ENCODE data around the gene PODN.

GRCh38 chr1:53069265-53069662 is 7.3 kb downstream of the PODN start:
- TF ChIP-seq CTCF (IDR thresholded peaks at IDR 0.05; ENCODE audit: borderline replicate concordance, extremely low read depth, low read length, poor library complexity, severe bottlenecking), result no peak
- no peak for TF ChIP-seq EZH2 (IDR thresholded peaks at IDR 0.05; ENCODE audit: borderline replicate concordance, low read depth, low read length, severe bottlenecking)
